A673 (cell line): ENCODE results near the gene CLCF1.

Experiments used
- CTCF ChIP-seq: fragments of 300-800, 200-600 bp; sonication (generic); conservative IDR thresholded peaks from 2 replicates; pipeline ENCODE4 v1.5.1; 2017; ENCODE audit warnings: low read depth, mild to moderate bottlenecking, antibody characterized with exemption, low read length, moderate library complexity, mixed read lengths
- EZH2 ChIP-seq: fragments of 200-600 bp; sonication (generic); IDR thresholded peaks from 2 replicates; pipeline ENCODE4 v1.6.1; 2017; ENCODE audit warnings: borderline replicate concordance, low read depth, mild to moderate bottlenecking, mixed read lengths, antibody characterized with exemption, low read length; ENCODE audit not compliant: poor library complexity, severe bottlenecking

GRCh38 chr11:67416416-67417335 is 43.3 kb upstream of the CLCF1 start:
- TF ChIP-seq CTCF = no peak
- no peak for TF ChIP-seq EZH2
